Measurements from ENCODE around the gene SEZ6L2.

- TF ChIP-seq CTCF (IDR thresholded peaks at IDR 0.05) (no peak), POLR2A (IDR thresholded peaks at IDR 0.05) (no peak)
Measured at GRCh38 chr16:29904947-29905346, 5.6 kb upstream of the SEZ6L2 start.
